Heart right ventricle (tissue), 16 donors: ENCODE data around the gene PEPD. TPM values are rescaled to one million over a fixed set of nuclear protein-coding genes. Genes with fewer than 3 reads are reported as not detected.

ENCODE experiments used
- ATAC-seq, 8 donors: fragments of 200-7000 bp; cut with Tn5 transposase; one replicate each; pipeline ENCODE4 v1.9.1; 2020; ENCODE audit warnings: mild to moderate bottlenecking in 8 of 8, moderate library complexity in 8 of 8, moderate number of reproducible peaks in 1 of 8
- DNase-seq, 2 donors: peaks; one replicate each; pipeline ENCODE4 v3.0.0-alpha.2; 2020
- H3K27ac ChIP-seq, 10 donors: fragments of 200-600 bp; sonication (generic) in 2 of 10; one replicate each; pipeline versions ENCODE4 v1.5.0 to v1.8.0; 2020 to 2022; ENCODE audit warnings: mild to moderate bottlenecking in 3 of 10
- H3K27me3 ChIP-seq, 7 donors: fragments of 200-600 bp; one replicate each; pipeline ENCODE4 v1.8.0; 2021 to 2022; ENCODE audit warnings: mild to moderate bottlenecking in 2 of 7
- H3K36me3 ChIP-seq, 9 donors: fragments of 200-600 bp; sonication (generic) in 1 of 9; one replicate each; pipeline versions ENCODE4 v1.5.0 to v1.8.0; 2020 to 2022; ENCODE audit warnings: mild to moderate bottlenecking in 2 of 9
- H3K4me1 ChIP-seq, 9 donors: fragments of 200-600 bp; sonication (generic) in 1 of 9; one replicate each; pipeline versions ENCODE4 v1.5.0 to v1.8.0; 2020 to 2022; ENCODE audit warnings: mild to moderate bottlenecking in 4 of 9
- H3K4me3 ChIP-seq, 10 donors: fragments of 200-600 bp; sonication (generic) in 2 of 10; one replicate each; pipeline versions ENCODE4 v1.5.0 to v1.8.0; 2020 to 2022; ENCODE audit warnings: mild to moderate bottlenecking in 7 of 10, moderate library complexity in 2 of 10
- H3K9me3 ChIP-seq, 11 donors: fragments of 200-600 bp in 10 of 11; sonication (generic) in 2 of 11; one replicate each; pipeline versions ENCODE4 v1.5.0 to v1.8.0; 2013 to 2022; ENCODE audit warnings: mild to moderate bottlenecking in 2 of 11, control low read depth in 1 of 11, moderate library complexity in 1 of 11
- CTCF ChIP-seq, 9 donors: fragments of 200-600 bp; sonication (generic) in 2 of 9; IDR thresholded peaks; one replicate each; pipeline versions ENCODE4 v1.5.0 to v1.8.0; 2021 to 2022; ENCODE audit warnings: antibody characterized with exemption in 9 of 9, mild to moderate bottlenecking in 5 of 9, moderate library complexity in 1 of 9
- WGBS, 2 donors: extraction: QIAGEN DNeasy Blood & Tissue Kit; methylation state at CpG; one replicate each; pipeline ENCODE4 v1.1.7; 2013; ENCODE audit warnings: inconsistent platforms in 1 of 2; 5-methylcytosine and 5-hydroxymethylcytosine counted together
- intact Hi-C, 10 donors: fragments of 100-400 bp; cut with DNase I; formaldehyde crosslinking; loops; one replicate each; pipeline versions ENCODE4 v1.11.1 to v1.14.2; 2022
- polyA plus RNA-seq, 2 donors: library from polyadenylated mRNA; stranded (reverse); fragments of 200-250 nt; gene quantifications; one replicate each; pipeline ENCODE4 v1.2.3, GENCODE V29; 2013
- total RNA-seq, 10 donors: library from RNA; stranded (reverse); fragmentation: NEBNext Ultra II Directional in 3 of 10; extraction: Animal tissue kit (Norgen Biotek cat#: 25700) in 3 of 10; gene quantifications; one replicate each; pipeline versions ENCODE4 v1.2.1 to v1.2.4, GENCODE V29; 2021 to 2023
- donor health status: Arrhythmogenic right ventricular cardiomyopathy.
- donor health status: ischemic (EF 13 %, LVEDD 7.1; RV severe dilation, severe dysfunction).
- donor health status: healthy with polysubstance abuse.
- donor health status: DM: no; HTN: yes; CAD: no.
- donor health status: DM: no; HTN: no; CAD: no.
- donor health status: ischemic (EF 25% LVEDD 6.9; RV normal size, moderate dysfunction).
- donor health status: ischemic (EF 25% LVEDD 5.7; RV mildly dilated, moderate dysfunction).
- donor health status: healthy.
- donor health status: DM: yes; HTN: yes; CAD: no.
- donor health status: Ischemic cardiomyopathy.
- donor health status: ischemic (EF 35%, LVEDD 5.7; RV mildly dilated, moderate dysfunction).
- donor health status: nonischemic (EF 11% LVEDD 7.7; RV severe dilation, severe dysfunction).
- donor health status: DM: yes; HTN: yes; CAD: no.
- donor health status: PGD.
- donor health status: ischemic (EF 29% LVEDD 5.4; RV normal size, mild dysfunction).
- donor health status: nonischemic (EF 23%, LVEDD 6.1; RV moderate dilation, normal function).

The PEPD gene
- total and polyA plus RNA-seq, 12 donors = 20.4 to 47.7 (median 26.8) TPM

- peak in 7 of 8 donors; percentile 28 to 69 (median 57) for ATAC-seq
- DNase-seq = peak; percentile 45 to 57
- H3K4me1 ChIP-seq = peaks cover 0 to 8% (median 0%) of the 10 kb centered on the region in 9 donors
- no peaks in the 10 kb centered on the region for H3K9me3 ChIP-seq
- WGBS, 2 donors = 34 to 46% methylated on average over 27 of the region's 27 CpGs
- H3K27me3 ChIP-seq = no peaks in the 10 kb centered on the region
- peaks cover 0 to 2% (median 0%) of the 10 kb centered on the region in 9 donors for H3K36me3 ChIP-seq
- peak; percentile 35 to 73 (median 65) for TF ChIP-seq CTCF (IDR thresholded peaks at IDR 0.05)
- H3K27ac ChIP-seq = no peak overlapping the region
- H3K4me3 ChIP-seq = peak overlapping the region in 2 of 10 donors; percentile 4 to 6
- intact Hi-C loops = loop anchor here in 2 of 10 donors (5.0 kb wide), 1 partner anchor 356 kb away; no protein-coding TSS in a partner anchor
Measured at GRCh38 chr19:33416307-33417215, 105.0 kb downstream of the PEPD start.

GRCh38 chr19:33414667-33415605, 106.7 kb downstream of the PEPD start:
- WGBS, 2 donors = 91 to 95% methylated on average over 32 of the region's 32 CpGs
- Histone ChIP-seq H3K27ac (no peak overlapping the region), H3K4me3 (no peak overlapping the region), H3K36me3 (peaks cover 0 to 16% (median 0%) of the 10 kb centered on the region in 9 donors), H3K27me3 (no peaks in the 10 kb centered on the region), H3K9me3 (no peaks in the 10 kb centered on the region), H3K4me1 (peaks cover 0 to 8% (median 0%) of the 10 kb centered on the region in 9 donors)
- intact Hi-C loops = loop anchor here in 2 of 10 donors (5.0 kb wide), 1 partner anchor 357 kb away; no protein-coding TSS in a partner anchor
- TF ChIP-seq CTCF (IDR thresholded peaks at IDR 0.05) = no peak
- ATAC-seq (no peak), DNase-seq (no peak)

DNA sequence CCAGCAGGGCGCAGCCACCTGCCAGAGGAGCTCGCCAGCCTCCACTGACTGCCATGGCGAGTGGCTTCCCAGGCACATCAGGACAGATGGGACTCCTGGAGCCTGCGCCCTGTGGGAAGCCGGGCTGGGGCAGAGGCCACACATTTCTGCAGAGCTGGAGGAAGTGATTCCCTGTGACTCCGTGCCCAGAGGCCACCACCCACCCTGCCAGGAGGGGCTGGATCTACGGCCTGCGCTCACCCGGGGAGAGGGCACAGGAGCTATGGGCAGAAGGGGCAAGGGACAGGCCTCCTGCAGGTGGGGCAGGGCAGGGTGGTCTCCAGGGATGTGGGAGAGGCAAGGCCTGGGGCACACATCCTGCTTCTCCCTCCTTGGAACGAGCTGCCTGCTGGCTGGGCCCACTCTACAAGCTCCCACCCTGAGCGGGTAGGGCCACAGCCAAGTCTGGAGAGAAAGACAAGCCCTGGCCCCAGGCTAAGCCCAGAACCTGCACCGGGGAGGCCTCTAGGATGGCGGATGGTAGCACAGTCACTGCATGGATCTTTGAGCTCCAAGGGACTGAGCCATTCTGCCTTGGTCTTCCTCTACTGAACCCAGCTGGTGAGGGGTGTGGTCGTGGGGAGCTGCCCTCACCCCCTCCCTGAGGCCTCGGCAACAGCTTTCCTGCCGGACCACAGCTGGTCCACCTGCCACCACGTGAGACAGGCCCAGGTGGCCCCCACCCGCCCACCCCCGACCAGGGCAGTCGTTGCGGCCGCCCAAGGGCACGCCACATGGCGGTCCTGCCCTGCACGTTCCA, 107.5 kb downstream of the PEPD start:
- H3K9me3 ChIP-seq = no peaks in the 10 kb centered on the region
- peaks cover 0 to 8% (median 0%) of the 10 kb centered on the region in 9 donors for H3K4me1 ChIP-seq
- intact Hi-C loops = no loop called here
- H3K4me3 ChIP-seq = no peak overlapping the region
- TF ChIP-seq CTCF (IDR thresholded peaks at IDR 0.05) = no peak
- DNase-seq = no peak
- no peak overlapping the region for H3K27ac ChIP-seq
- H3K36me3 ChIP-seq = peaks cover 0 to 20% (median 0%) of the 10 kb centered on the region in 9 donors
- ATAC-seq = no peak
- H3K27me3 ChIP-seq = no peaks in the 10 kb centered on the region
- WGBS, 2 donors = 91 to 92% methylated on average over 25 of the region's 25 CpGs
